Heart right ventricle (tissue), 16 donors: ENCODE measurements around the gene HK3. TPM values are rescaled to one million over a fixed set of nuclear protein-coding genes. Genes with fewer than 3 reads are reported as not detected.

ENCODE experiments used
- ATAC-seq, 8 donors: fragments of 200-7000 bp; cut with Tn5 transposase; one replicate each; pipeline ENCODE4 v1.9.1; 2020; ENCODE audit warnings: mild to moderate bottlenecking in 8 of 8, moderate library complexity in 8 of 8, moderate number of reproducible peaks in 1 of 8
- DNase-seq, 2 donors: peaks; one replicate each; pipeline ENCODE4 v3.0.0-alpha.2; 2020
- H3K27ac ChIP-seq, 10 donors: fragments of 200-600 bp; sonication (generic) in 2 of 10; one replicate each; pipeline versions ENCODE4 v1.5.0 to v1.8.0; 2020 to 2022; ENCODE audit warnings: mild to moderate bottlenecking in 3 of 10
- H3K27me3 ChIP-seq, 7 donors: fragments of 200-600 bp; one replicate each; pipeline ENCODE4 v1.8.0; 2021 to 2022; ENCODE audit warnings: mild to moderate bottlenecking in 2 of 7
- H3K36me3 ChIP-seq, 9 donors: fragments of 200-600 bp; sonication (generic) in 1 of 9; one replicate each; pipeline versions ENCODE4 v1.5.0 to v1.8.0; 2020 to 2022; ENCODE audit warnings: mild to moderate bottlenecking in 2 of 9
- H3K4me1 ChIP-seq, 9 donors: fragments of 200-600 bp; sonication (generic) in 1 of 9; one replicate each; pipeline versions ENCODE4 v1.5.0 to v1.8.0; 2020 to 2022; ENCODE audit warnings: mild to moderate bottlenecking in 4 of 9
- H3K4me3 ChIP-seq, 10 donors: fragments of 200-600 bp; sonication (generic) in 2 of 10; one replicate each; pipeline versions ENCODE4 v1.5.0 to v1.8.0; 2020 to 2022; ENCODE audit warnings: mild to moderate bottlenecking in 7 of 10, moderate library complexity in 2 of 10
- H3K9me3 ChIP-seq, 11 donors: fragments of 200-600 bp in 10 of 11; sonication (generic) in 2 of 11; one replicate each; pipeline versions ENCODE4 v1.5.0 to v1.8.0; 2013 to 2022; ENCODE audit warnings: mild to moderate bottlenecking in 2 of 11, control low read depth in 1 of 11, moderate library complexity in 1 of 11
- WGBS, 2 donors: extraction: QIAGEN DNeasy Blood & Tissue Kit; methylation state at CpG; one replicate each; pipeline ENCODE4 v1.1.7; 2013; ENCODE audit warnings: inconsistent platforms in 1 of 2; 5-methylcytosine and 5-hydroxymethylcytosine counted together
- intact Hi-C, 10 donors: fragments of 100-400 bp; cut with DNase I; formaldehyde crosslinking; loops; one replicate each; pipeline versions ENCODE4 v1.11.1 to v1.14.2; 2022
- polyA plus RNA-seq, 2 donors: library from polyadenylated mRNA; stranded (reverse); fragments of 200-250 nt; gene quantifications; one replicate each; pipeline ENCODE4 v1.2.3, GENCODE V29; 2013
- total RNA-seq, 10 donors: library from RNA; stranded (reverse); fragmentation: NEBNext Ultra II Directional in 3 of 10; extraction: Animal tissue kit (Norgen Biotek cat#: 25700) in 3 of 10; gene quantifications; one replicate each; pipeline versions ENCODE4 v1.2.1 to v1.2.4, GENCODE V29; 2021 to 2023
- TF ChIP-seq, protein P1 (sequence below), 9 donors: fragments of 200-600 bp; sonication (generic) in 2 of 9; IDR thresholded peaks; one replicate each; pipeline versions ENCODE4 v1.5.0 to v1.8.0; 2021 to 2022; ENCODE audit warnings: antibody characterized with exemption in 9 of 9, mild to moderate bottlenecking in 5 of 9, moderate library complexity in 1 of 9
- donor health status: Arrhythmogenic right ventricular cardiomyopathy.
- donor health status: ischemic (EF 13 %, LVEDD 7.1; RV severe dilation, severe dysfunction).
- donor health status: healthy with polysubstance abuse.
- donor health status: DM: no; HTN: yes; CAD: no.
- donor health status: DM: no; HTN: no; CAD: no.
- donor health status: ischemic (EF 25% LVEDD 6.9; RV normal size, moderate dysfunction).
- donor health status: ischemic (EF 25% LVEDD 5.7; RV mildly dilated, moderate dysfunction).
- donor health status: healthy.
- donor health status: DM: yes; HTN: yes; CAD: no.
- donor health status: Ischemic cardiomyopathy.
- donor health status: ischemic (EF 35%, LVEDD 5.7; RV mildly dilated, moderate dysfunction).
- donor health status: nonischemic (EF 11% LVEDD 7.7; RV severe dilation, severe dysfunction).
- donor health status: DM: yes; HTN: yes; CAD: no.
- donor health status: PGD.
- donor health status: ischemic (EF 29% LVEDD 5.4; RV normal size, mild dysfunction).
- donor health status: nonischemic (EF 23%, LVEDD 6.1; RV moderate dilation, normal function).

HK3 gene
- total and polyA plus RNA-seq, 12 donors = 0.68 to 18.7 (median 4.2) TPM

DNA sequence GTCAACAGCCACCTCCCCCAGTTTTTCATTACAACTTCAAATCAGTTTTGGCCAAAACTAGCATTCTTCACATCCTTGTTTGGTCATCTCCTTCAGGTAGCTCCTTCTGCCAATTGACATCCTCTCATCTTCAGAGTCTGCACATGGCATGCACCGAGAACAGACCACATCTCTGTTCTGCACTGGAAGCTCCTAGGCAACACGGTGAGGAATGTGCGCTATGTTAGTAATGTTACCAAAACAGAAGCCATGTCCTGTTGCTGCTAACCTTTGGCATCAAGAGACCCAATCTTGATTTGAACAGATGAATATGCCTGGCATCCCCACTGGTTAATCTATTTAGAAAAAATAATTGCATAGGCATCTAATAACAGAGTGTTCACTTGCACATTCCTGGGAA, 5.1 kb upstream of the HK3 start:
- no peaks in the 10 kb centered on the region for H3K9me3 ChIP-seq
- H3K4me3 ChIP-seq = no peak overlapping the region
- intact Hi-C loops = no loop called here
- WGBS, 2 donors = 74 to 82% methylated on average over 3 of the region's 3 CpGs
- TF ChIP-seq, protein P1, sequence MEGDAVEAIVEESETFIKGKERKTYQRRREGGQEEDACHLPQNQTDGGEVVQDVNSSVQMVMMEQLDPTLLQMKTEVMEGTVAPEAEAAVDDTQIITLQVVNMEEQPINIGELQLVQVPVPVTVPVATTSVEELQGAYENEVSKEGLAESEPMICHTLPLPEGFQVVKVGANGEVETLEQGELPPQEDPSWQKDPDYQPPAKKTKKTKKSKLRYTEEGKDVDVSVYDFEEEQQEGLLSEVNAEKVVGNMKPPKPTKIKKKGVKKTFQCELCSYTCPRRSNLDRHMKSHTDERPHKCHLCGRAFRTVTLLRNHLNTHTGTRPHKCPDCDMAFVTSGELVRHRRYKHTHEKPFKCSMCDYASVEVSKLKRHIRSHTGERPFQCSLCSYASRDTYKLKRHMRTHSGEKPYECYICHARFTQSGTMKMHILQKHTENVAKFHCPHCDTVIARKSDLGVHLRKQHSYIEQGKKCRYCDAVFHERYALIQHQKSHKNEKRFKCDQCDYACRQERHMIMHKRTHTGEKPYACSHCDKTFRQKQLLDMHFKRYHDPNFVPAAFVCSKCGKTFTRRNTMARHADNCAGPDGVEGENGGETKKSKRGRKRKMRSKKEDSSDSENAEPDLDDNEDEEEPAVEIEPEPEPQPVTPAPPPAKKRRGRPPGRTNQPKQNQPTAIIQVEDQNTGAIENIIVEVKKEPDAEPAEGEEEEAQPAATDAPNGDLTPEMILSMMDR (IDR thresholded peaks at IDR 0.05) = no peak
- peaks cover 0 to 75% (median 51%) of the 10 kb centered on the region in 9 donors for H3K36me3 ChIP-seq
- no peak for ATAC-seq
- DNase-seq = no peak
- H3K27me3 ChIP-seq = no peaks in the 10 kb centered on the region
- peaks cover 0 to 51% (median 6%) of the 10 kb centered on the region in 9 donors for H3K4me1 ChIP-seq
- H3K27ac ChIP-seq = no peak overlapping the region

DNA sequence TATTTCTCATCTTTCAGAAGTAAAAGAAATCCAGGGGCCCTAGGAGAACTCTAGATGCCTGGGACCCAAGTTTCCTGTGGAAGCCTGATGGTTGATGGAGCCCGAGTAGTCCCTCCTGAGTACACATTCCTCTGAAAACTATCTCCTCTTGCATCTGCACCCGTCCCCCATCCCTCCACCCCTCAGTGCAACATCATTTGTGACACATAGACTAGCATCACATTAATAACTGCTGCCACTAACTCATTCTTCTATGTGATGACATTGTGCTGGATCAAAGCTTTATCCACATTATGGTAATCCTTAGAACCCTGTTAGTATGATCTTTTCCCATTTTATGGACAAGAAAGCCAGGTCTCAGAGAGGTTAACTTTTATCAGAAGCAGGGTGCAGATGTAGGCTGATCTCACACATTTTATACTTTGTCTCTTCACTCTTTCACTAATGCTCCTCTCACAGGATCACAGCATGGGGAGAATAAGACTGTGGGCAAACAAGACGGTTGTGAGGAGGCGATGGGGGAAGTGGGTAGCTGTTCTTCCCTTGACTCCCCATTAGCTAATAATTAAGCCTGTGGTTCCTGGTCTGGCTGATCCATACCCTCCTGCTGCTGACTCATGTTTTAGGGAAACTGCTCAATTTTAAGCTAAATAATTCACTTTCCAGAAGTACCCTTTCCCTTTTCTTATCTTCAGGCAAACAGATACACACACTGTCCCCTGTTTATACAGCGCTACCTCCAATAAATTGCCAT, 3.9 kb upstream of the HK3 start:
- Histone ChIP-seq H3K27me3 (no peaks in the 10 kb centered on the region), H3K36me3 (peaks cover 0 to 65% (median 47%) of the 10 kb centered on the region in 9 donors), H3K9me3 (no peaks in the 10 kb centered on the region), H3K4me3 (no peak overlapping the region), H3K27ac (peak overlapping the region in 1 of 10 donors; percentile 88), H3K4me1 (peaks cover 0 to 42% (median 6%) of the 10 kb centered on the region in 9 donors)
- DNase-seq (no peak), ATAC-seq (no peak)
- TF ChIP-seq, protein P1 (IDR thresholded peaks at IDR 0.05) = no peak
- intact Hi-C loops = no loop called here
- 91 to 92% methylated on average over 5 of the region's 5 CpGs for WGBS, 2 donors

DNA sequence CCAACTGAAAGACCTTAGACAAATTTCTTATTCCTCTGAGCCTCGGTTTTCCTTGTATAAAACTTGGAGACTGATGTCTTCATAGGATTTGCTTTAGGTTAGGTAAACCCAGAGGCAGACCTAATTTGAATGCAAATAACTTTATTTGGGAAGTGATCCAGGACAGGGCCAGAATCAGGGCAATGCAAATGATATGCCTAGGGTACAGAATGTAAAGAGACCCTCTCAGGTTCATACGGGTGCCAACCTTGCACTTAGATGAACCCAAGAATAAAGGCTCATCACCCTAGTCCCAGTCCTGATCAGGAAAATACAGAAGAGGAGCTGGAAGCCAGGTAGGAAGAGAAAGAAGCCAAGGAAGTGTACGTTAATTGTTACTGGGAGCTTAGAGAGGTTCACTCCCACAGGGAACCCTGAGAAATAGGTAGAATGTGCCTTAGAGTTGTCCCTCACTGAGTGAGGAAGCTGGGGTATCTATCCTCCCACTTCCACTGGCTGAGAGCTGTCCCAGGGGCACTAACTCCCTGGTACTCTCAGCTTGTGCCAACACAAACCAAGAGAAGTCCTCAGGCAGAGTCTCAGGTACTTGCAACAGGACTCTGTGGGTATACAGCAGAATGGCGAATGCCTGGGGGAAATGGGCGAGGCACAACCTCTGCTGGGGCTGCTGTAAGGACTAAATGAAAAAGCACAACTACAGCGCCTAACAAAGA, 3.1 kb upstream of the HK3 start:
- H3K9me3 ChIP-seq = no peaks in the 10 kb centered on the region
- TF ChIP-seq, protein P1 (IDR thresholded peaks at IDR 0.05) = no peak
- H3K4me3 ChIP-seq = no peak overlapping the region
- peaks cover 0 to 56% (median 40%) of the 10 kb centered on the region in 9 donors for H3K36me3 ChIP-seq
- H3K4me1 ChIP-seq = peaks cover 0 to 42% (median 6%) of the 10 kb centered on the region in 9 donors
- 92% methylated on average over 6 of the region's 6 CpGs for WGBS, 2 donors
- H3K27ac ChIP-seq = peak overlapping the region in 2 of 10 donors; percentile 12 to 88
- DNase-seq (no peak), ATAC-seq (no peak)
- H3K27me3 ChIP-seq = no peaks in the 10 kb centered on the region
- intact Hi-C loops = no loop called here

DNA sequence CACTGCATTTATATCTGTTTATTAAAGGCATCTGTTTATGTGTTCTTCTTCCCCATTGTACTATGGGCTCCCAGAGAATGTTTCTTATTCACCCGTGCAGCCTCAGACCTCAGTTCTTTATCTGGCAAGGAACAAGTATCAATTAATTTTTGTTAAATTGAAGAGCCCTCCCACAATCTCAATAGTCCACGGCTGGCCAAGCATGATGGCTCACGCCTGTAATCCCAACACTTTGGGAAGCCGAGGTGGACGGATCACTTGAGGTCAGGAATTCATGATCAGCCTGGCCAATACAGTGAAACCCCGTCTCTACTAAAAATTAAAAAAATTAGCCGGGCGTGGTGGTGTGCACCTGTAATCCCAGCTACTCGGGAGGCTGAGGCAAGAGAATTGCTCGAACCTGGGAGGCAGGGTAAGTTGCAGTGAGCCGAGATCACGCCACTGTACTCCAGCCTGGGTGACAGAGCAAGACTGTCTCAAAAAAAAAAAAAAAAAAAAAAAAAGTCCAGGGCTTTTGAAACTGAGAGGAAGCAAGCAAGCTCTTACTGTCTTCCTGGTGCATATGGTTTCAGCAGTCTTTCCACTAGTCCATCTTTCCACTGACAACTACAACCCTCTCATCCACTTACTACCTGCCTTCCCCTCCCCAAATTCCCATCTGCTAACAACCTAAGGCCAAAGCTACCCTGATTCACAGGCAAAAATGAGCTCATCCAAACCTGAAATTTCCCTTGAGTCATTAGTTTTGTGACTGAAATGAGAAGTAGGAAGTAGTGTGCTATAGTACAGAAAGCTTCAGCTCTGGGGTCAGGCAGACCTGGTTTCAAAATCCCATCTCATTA, 2.3 kb upstream of the HK3 start:
- H3K36me3 ChIP-seq = peaks cover 0 to 49% (median 32%) of the 10 kb centered on the region in 9 donors
- no peaks in the 10 kb centered on the region for H3K27me3 ChIP-seq
- DNase-seq (no peak), ATAC-seq (no peak)
- intact Hi-C loops = no loop called here
- TF ChIP-seq, protein P1 (IDR thresholded peaks at IDR 0.05) = no peak
- H3K9me3 ChIP-seq = no peaks in the 10 kb centered on the region
- peaks cover 0 to 48% (median 6%) of the 10 kb centered on the region in 9 donors for H3K4me1 ChIP-seq
- WGBS, 2 donors = 91 to 94% methylated on average over 12 of the region's 12 CpGs
- peak overlapping the region in 2 of 10 donors; percentile 12 to 88 for H3K27ac ChIP-seq
- H3K4me3 ChIP-seq = no peak overlapping the region
